Common myeloid progenitor, CD34-positive (primary cell): ENCODE data around the gene RPL37.
"Not testable (repeated sequence)": the region's sequence is repeated elsewhere in the genome, so short reads cannot be mapped to it uniquely, and the experiment has no call there.

ENCODE experiments used
- CTCF ChIA-PET: fragments of 350-600 bp; sonication (Branson Sonifier 250); formaldehyde crosslinking; loops from one replicate; lab custom pipeline; 2021; ENCODE audit warnings: antibody characterized with exemption; lab: Charles Lee
- POLR2A ChIA-PET: fragments of 350-600 bp; sonication (Branson Sonifier 250); formaldehyde crosslinking; loops from one replicate; lab custom pipeline; 2021; ENCODE audit warnings: antibody characterized with exemption; lab: Charles Lee
- DNase-seq, 3 donors: peaks; one replicate each; pipeline versions ENCODE4 v3.0.0 to v3.0.0-alpha.2; 2013
- H3K27ac ChIP-seq, 2 experiments: 1 replicate in 1 of 2; 2 replicates in 1 of 2; pipeline ENCODE4 v1.7.0; 2013; ENCODE audit warnings: inconsistent platforms in 2 of 2, low read length in 2 of 2, mild to moderate bottlenecking in 2 of 2, low read depth in 1 of 2, moderate library complexity in 1 of 2; ENCODE audit not compliant: severe bottlenecking in 2 of 2, insufficient read depth in 1 of 2, poor library complexity in 1 of 2
- H3K27me3 ChIP-seq, 5 experiments: replicated peaks in 2 of 5; 1 replicate in 3 of 5; 2 replicates in 2 of 5; pipeline versions ENCODE4 v1.6.1 to v1.7.0; 2013; ENCODE audit warnings: low read length in 4 of 5, mild to moderate bottlenecking in 2 of 5, moderate library complexity in 2 of 5, inconsistent platforms in 1 of 5; ENCODE audit not compliant: insufficient read depth in 5 of 5, control insufficient read depth in 4 of 5
- H3K36me3 ChIP-seq, 4 experiments: 1 replicate in 2 of 4; 2 replicates in 2 of 4; pipeline versions ENCODE4 v1.6.1 to v1.7.0; 2013; ENCODE audit warnings: low read length in 3 of 4, control low read depth in 1 of 4, mild to moderate bottlenecking in 1 of 4; ENCODE audit not compliant: control insufficient read depth in 4 of 4, insufficient read depth in 4 of 4
- H3K4me1 ChIP-seq, 4 experiments: 1 replicate in 3 of 4; 2 replicates in 1 of 4; pipeline versions ENCODE4 v1.6.1 to v1.7.1; 2013; ENCODE audit warnings: low read length in 3 of 4, mild to moderate bottlenecking in 3 of 4, control low read depth in 1 of 4, inconsistent platforms in 1 of 4, moderate library complexity in 1 of 4; ENCODE audit not compliant: control insufficient read depth in 4 of 4, insufficient read depth in 4 of 4; ENCODE audit errors: control extremely low read depth in 1 of 4
- H3K4me3 ChIP-seq, 7 experiments: 1 replicate in 4 of 7; 2 replicates in 3 of 7; pipeline versions ENCODE4 v1.5.1 to v1.7.0; 2013; ENCODE audit warnings: mild to moderate bottlenecking in 7 of 7, low read length in 6 of 7, moderate library complexity in 6 of 7, inconsistent platforms in 2 of 7, low read depth in 2 of 7, control low read depth in 1 of 7; ENCODE audit not compliant: insufficient read depth in 4 of 7, control insufficient read depth in 1 of 7; ENCODE audit errors: extremely low read depth in 1 of 7
- H3K9me3 ChIP-seq, 5 experiments: 1 replicate in 4 of 5; 2 replicates in 1 of 5; pipeline versions ENCODE4 v1.6.1 to v1.7.1; 2013; ENCODE audit warnings: low read length in 4 of 5, mild to moderate bottlenecking in 2 of 5, inconsistent platforms in 1 of 5, low read depth in 1 of 5, moderate library complexity in 1 of 5; ENCODE audit not compliant: control insufficient read depth in 4 of 5, insufficient read depth in 2 of 5; ENCODE audit errors: control extremely low read depth in 1 of 5
- WGBS: methylation state at CpG from one replicate; pipeline ENCODE4 v1.1.5; 2013; ENCODE audit not compliant: insufficient coverage; 5-methylcytosine and 5-hydroxymethylcytosine counted together

RPL37 gene

DNA sequence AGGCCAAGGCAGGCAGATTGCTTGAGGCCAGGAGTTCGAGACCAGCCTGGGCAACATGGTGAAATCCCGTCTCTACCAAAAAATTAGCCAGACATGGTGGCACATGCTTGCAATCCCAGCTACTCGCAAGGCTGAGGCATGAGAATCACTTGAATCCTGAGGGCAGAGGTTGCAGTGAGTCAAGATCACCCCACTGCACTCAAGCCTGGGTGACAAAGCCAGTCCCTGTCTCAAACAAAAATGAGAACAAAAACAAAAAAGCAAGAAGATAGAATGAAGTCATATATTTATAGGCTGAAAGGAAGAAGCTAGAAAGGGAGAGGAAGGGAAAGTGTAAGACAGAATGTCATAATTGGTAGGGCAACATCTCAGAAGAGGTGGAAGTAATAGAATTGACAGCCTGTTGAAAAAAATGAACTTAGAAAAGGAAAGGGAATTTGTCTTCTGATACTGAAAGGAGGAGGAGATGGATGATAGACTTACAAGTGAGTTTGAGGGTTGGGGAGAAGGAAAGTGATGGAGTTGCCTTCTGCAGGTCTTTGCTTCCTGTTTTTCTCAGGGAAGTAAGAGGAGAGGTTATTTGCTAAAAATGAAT is 38.4 kb upstream of the RPL37 start:
- CTCF ChIA-PET, result interaction anchor here (1.1 kb wide), 1 partner anchor 925 kb away, joined by 3 read pairs; no protein-coding TSS in a partner anchor
- DNase-seq, result no peak
- no peak overlapping the region for H3K4me3 ChIP-seq
- no peaks in the 10 kb centered on the region for H3K36me3 ChIP-seq
- peaks cover 0 to 5% (median 0%) of the 10 kb centered on the region in 5 experiments for H3K9me3 ChIP-seq
- WGBS, result 96% methylated on average over 3 of the region's 3 CpGs
- H3K4me1 ChIP-seq, result no peaks in the 10 kb centered on the region
- no peaks in the 10 kb centered on the region for H3K27me3 ChIP-seq
- POLR2A ChIA-PET, result no interaction called here
- H3K27ac ChIP-seq, result no peak overlapping the region

DNA sequence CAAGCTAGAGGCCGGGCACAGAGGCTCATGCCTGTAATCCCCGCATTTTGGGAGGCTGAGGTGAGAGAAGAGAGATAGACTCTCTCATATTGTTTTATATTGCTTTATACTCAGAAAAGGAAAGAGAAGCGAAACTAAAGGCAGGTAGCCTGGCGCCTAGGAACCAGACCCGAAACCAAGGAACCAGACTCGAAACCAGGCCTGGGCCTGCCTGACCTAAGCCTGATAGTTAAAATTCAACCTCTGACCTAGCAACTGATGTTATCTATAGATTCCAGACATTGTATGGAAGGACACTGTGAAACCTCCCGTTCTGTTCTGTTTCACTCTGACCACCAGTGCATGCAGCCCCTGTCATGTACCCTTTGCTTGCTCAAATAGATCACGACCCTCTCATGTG is 37.2 kb upstream of the RPL37 start:
- H3K4me3 ChIP-seq, H3K27me3 ChIP-seq, H3K27ac ChIP-seq, CTCF ChIA-PET, POLR2A ChIA-PET, H3K4me1 ChIP-seq, H3K36me3 ChIP-seq, DNase-seq, H3K9me3 ChIP-seq: not testable (repeated sequence)
- WGBS, result 100% methylated on average over 2 of the region's 8 CpGs

DNA sequence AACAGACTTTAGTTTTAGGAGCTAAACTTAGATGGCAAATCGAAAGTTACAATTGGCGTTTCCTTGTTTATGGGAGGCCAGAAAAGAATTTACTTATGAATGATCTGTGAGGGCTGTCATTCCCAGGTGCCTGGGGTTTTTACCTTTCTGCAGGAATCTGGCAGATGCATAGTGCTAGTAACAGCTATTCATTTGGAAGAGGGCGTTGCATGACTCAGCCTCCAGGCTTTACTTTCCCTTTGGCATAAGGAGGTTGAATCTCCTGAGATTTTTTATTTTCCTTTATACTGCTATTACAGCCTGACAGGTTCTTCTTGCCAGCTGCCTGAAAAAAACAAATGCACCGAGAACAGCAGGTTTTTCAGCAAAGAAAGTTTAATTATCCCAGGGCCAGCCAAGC is 36.2 kb upstream of the RPL37 start:
- ChIA-PET CTCF (interaction anchor here (0.8 to 1.2 kb wide), 2 partner anchors 11 to 1298 kb away, joined by 3 to 4 read pairs; no protein-coding TSS in a partner anchor), POLR2A (interaction anchor here (1.0 kb wide), 1 partner anchor 23 kb away, joined by 4 read pairs; no protein-coding TSS in a partner anchor)
- no peak for DNase-seq
- Histone ChIP-seq H3K36me3 (no peaks in the 10 kb centered on the region), H3K27me3 (no peaks in the 10 kb centered on the region), H3K4me3 (no peak overlapping the region), H3K27ac (no peak overlapping the region), H3K4me1 (no peaks in the 10 kb centered on the region), H3K9me3 (no peaks in the 10 kb centered on the region)
- WGBS, result 96% methylated on average over 4 of the region's 4 CpGs

DNA sequence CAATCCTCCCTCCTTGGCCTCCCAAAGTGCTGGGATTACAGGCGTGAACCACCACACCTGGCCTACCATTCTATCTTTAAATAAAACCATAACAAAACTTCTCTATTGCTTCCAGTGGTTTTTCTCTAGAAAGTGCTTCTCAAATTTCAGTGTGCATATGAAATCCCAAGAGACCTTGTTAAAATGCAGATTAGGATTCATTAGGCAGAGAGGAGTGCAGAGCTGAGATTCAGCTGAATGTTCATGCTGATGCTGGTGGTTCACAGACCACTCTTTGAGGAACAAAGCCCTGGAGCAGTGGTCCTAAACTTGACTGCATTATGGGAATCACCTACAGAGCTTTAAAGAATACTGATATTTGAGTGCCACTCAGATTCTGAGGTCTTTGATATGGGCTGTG is 34.4 kb upstream of the RPL37 start:
- no peak overlapping the region for H3K4me3 ChIP-seq
- H3K36me3 ChIP-seq, result no peaks in the 10 kb centered on the region
- H3K27ac ChIP-seq, result no peak overlapping the region
- CTCF ChIA-PET, result no interaction called here
- H3K4me1 ChIP-seq, result no peaks in the 10 kb centered on the region
- no CpG with 5 or more reads among the region's 1 CpG for WGBS
- H3K9me3 ChIP-seq, result no peaks in the 10 kb centered on the region
- POLR2A ChIA-PET, result no interaction called here
- no peak for DNase-seq
- H3K27me3 ChIP-seq, result no peaks in the 10 kb centered on the region

- CTCF ChIA-PET, result interaction anchor here (1.4 kb wide), 1 partner anchor 26 kb away, joined by 3 read pairs; no protein-coding TSS in a partner anchor
- H3K36me3 ChIP-seq, result no peaks in the 10 kb centered on the region
- H3K4me1 ChIP-seq, result no peaks in the 10 kb centered on the region
- POLR2A ChIA-PET, result no interaction called here
- H3K4me3 ChIP-seq, result no peak overlapping the region
- H3K27me3 ChIP-seq, result no peaks in the 10 kb centered on the region
- no peaks in the 10 kb centered on the region for H3K9me3 ChIP-seq
- WGBS, result 100% methylated on average over 1 of the region's 5 CpGs
- H3K27ac ChIP-seq, result no peak overlapping the region
- no peak for DNase-seq
These were observed 31.8 kb upstream of the RPL37 start for GRCh38 chr5:40866844-40867243.

- WGBS, result 100% methylated on average over 2 of the region's 5 CpGs
- H3K4me3 ChIP-seq, POLR2A ChIA-PET, H3K36me3 ChIP-seq, H3K27ac ChIP-seq, DNase-seq, CTCF ChIA-PET, H3K9me3 ChIP-seq, H3K27me3 ChIP-seq, H3K4me1 ChIP-seq: not testable (repeated sequence)
These were observed 30.0 kb upstream of the RPL37 start for GRCh38 chr5:40865004-40865403.

DNA sequence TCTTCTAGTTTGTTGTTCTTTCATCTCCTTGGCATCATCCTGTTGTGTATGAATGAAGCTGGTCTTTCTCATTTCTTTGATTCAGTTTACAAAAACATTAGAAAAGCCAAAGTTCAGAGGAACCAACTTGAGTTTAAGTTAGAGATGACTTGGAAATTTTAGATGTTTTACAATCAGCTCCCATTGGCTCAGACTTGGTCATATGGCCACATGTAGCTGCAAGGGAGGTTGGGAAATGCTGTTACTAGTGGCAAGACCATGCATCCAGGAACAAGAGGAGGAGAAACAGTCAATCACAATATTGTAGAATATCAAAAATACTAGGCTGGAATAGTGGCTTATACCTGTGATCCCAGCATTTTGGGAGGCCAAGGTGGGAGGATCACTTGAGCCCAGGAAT is 25.7 kb upstream of the RPL37 start:
- Histone ChIP-seq H3K36me3 (peaks cover 0 to under 1% (median 0%) of the 10 kb centered on the region in 4 experiments), H3K9me3 (no peaks in the 10 kb centered on the region), H3K27ac (no peak overlapping the region), H3K4me1 (no peaks in the 10 kb centered on the region), H3K27me3 (no peaks in the 10 kb centered on the region), H3K4me3 (no peak overlapping the region)
- no peak for DNase-seq
- POLR2A ChIA-PET, result no interaction called here
- CTCF ChIA-PET, result interaction anchor here (1.0 to 1.2 kb wide), 2 partner anchors 11 to 15 kb away, joined by 3 read pairs; no protein-coding TSS in a partner anchor
